ENCODE results near the gene PRSS21.

GRCh38 chr16:2774161-2774891, 42.7 kb upstream of the PRSS21 start:
- TF ChIP-seq POLR2AphosphoS5 (IDR thresholded peaks at IDR 0.05; ENCODE audit: low read depth), result no peak
- no peak for TF ChIP-seq REST (IDR thresholded peaks at IDR 0.05; ENCODE audit: insufficient replicate concordance, low read depth)
